GM18520 (cell line): ENCODE results near the gene GRM7.
A peak's percentile ranks its signal among the peaks of the same experiment; 100 is the strongest.

ENCODE experiments used
- ATAC-seq: cut with Tn5 transposase; IDR thresholded peaks from one replicate; pipeline ENCODE4 v1.9.1; 2021; ENCODE audit not compliant: unreplicated experiment

The GRM7 gene

GRCh38 chr3:7565574-7565973 lies 704.7 kb downstream of the GRM7 start:
- no peak for ATAC-seq

- peak; percentile 64 for ATAC-seq
These were observed 706.2 kb downstream of the GRM7 start for GRCh38 chr3:7567160-7567559.

- no peak for ATAC-seq
These were observed 707.7 kb downstream of the GRM7 start for GRCh38 chr3:7568526-7569184.

- ATAC-seq, result no peak
These were observed 712.4 kb downstream of the GRM7 start for GRCh38 chr3:7573330-7573729.

GRCh38 chr3:7574435-7574834 lies 713.5 kb downstream of the GRM7 start:
- no peak for ATAC-seq

GRCh38 chr3:7576071-7576470 lies 715.2 kb downstream of the GRM7 start:
- no peak for ATAC-seq

GRCh38 chr3:7576506-7576905 lies 715.6 kb downstream of the GRM7 start:
- ATAC-seq, result no peak

- ATAC-seq, result no peak
These were observed 716.6 kb downstream of the GRM7 start for GRCh38 chr3:7577513-7577912.

- ATAC-seq, result no peak
These were observed 720.9 kb downstream of the GRM7 start for GRCh38 chr3:7581831-7582230.

- no peak for ATAC-seq
These were observed 724.1 kb downstream of the GRM7 start for GRCh38 chr3:7585052-7585451.

- no peak for ATAC-seq
These were observed 727.3 kb downstream of the GRM7 start for GRCh38 chr3:7588236-7588635.

- ATAC-seq, result no peak
These were observed 728.6 kb downstream of the GRM7 start for GRCh38 chr3:7589526-7589925.

- no peak for ATAC-seq
These were observed 741.4 kb downstream of the GRM7 start for GRCh38 chr3:7602297-7602696.

- ATAC-seq, result no peak
These were observed 746.2 kb downstream of the GRM7 start for GRCh38 chr3:7607083-7607482.

- ATAC-seq, result no peak
These were observed 746.8 kb downstream of the GRM7 start for GRCh38 chr3:7607676-7608075.

GRCh38 chr3:7610634-7611033 lies 749.7 kb downstream of the GRM7 start:
- ATAC-seq, result no peak

- no peak for ATAC-seq
These were observed 754.1 kb downstream of the GRM7 start for GRCh38 chr3:7615043-7615442.

GRCh38 chr3:7618606-7619005 lies 757.7 kb downstream of the GRM7 start:
- no peak for ATAC-seq

- ATAC-seq, result no peak
These were observed 759.5 kb downstream of the GRM7 start for GRCh38 chr3:7620401-7620800.

GRCh38 chr3:7621046-7621630 lies 760.2 kb downstream of the GRM7 start:
- ATAC-seq, result no peak

GRCh38 chr3:7621651-7622050 lies 760.7 kb downstream of the GRM7 start:
- ATAC-seq, result no peak

GRCh38 chr3:7625021-7625420 lies 764.1 kb downstream of the GRM7 start:
- ATAC-seq, result no peak

GRCh38 chr3:7630351-7630911 lies 769.5 kb downstream of the GRM7 start:
- no peak for ATAC-seq
